Activated naive CD4-positive, alpha-beta T cell treated with anti-CD3 and anti-CD28 coated beads, Interleukin-2, amount 50 U/mL, for 72 hours (primary cell): ENCODE results near the gene SSR1. TPM values are rescaled to one million over a fixed set of nuclear protein-coding genes. Genes with fewer than 3 reads are reported as not detected.
A peak's percentile ranks its signal among the peaks of the same experiment; 100 is the strongest.
"Not testable (repeated sequence)": the region's sequence is repeated elsewhere in the genome, so short reads cannot be mapped to it uniquely, and the experiment has no call there.

Source experiments
- ATAC-seq, 2 donors: fragments of 150-1000 bp; cut with Tn5 transposase; 2 replicates each; pipeline ENCODE4 v1.10.0; 2021; ENCODE audit warnings: mild to moderate bottlenecking in 2 of 2, moderate library complexity in 2 of 2
- DNase-seq, 2 donors: peaks; one replicate each; pipeline ENCODE4 v3.0.0; 2021 to 2022; ENCODE audit warnings: low spot score in 2 of 2
- H3K27ac Mint-ChIP-seq, 2 donors: one replicate each; pipeline ENCODE4 v1.8.0; 2022; ENCODE audit warnings: mild to moderate bottlenecking in 2 of 2, mixed read lengths in 2 of 2
- H3K36me3 Mint-ChIP-seq, 2 donors: one replicate each; pipeline ENCODE4 v1.8.0; 2022; ENCODE audit warnings: mixed read lengths in 2 of 2
- H3K9me3 Mint-ChIP-seq, 2 donors: one replicate each; pipeline ENCODE4 v1.8.0; 2022; ENCODE audit warnings: mixed read lengths in 2 of 2
- total RNA-seq, 2 donors: library from RNA; stranded (reverse); gene quantifications; one replicate each; pipeline ENCODE4 v1.2.3, GENCODE V29; 2022

The SSR1 gene
- 100 to 1,000 TPM; 103 to 122 TPM for total RNA-seq

DNA sequence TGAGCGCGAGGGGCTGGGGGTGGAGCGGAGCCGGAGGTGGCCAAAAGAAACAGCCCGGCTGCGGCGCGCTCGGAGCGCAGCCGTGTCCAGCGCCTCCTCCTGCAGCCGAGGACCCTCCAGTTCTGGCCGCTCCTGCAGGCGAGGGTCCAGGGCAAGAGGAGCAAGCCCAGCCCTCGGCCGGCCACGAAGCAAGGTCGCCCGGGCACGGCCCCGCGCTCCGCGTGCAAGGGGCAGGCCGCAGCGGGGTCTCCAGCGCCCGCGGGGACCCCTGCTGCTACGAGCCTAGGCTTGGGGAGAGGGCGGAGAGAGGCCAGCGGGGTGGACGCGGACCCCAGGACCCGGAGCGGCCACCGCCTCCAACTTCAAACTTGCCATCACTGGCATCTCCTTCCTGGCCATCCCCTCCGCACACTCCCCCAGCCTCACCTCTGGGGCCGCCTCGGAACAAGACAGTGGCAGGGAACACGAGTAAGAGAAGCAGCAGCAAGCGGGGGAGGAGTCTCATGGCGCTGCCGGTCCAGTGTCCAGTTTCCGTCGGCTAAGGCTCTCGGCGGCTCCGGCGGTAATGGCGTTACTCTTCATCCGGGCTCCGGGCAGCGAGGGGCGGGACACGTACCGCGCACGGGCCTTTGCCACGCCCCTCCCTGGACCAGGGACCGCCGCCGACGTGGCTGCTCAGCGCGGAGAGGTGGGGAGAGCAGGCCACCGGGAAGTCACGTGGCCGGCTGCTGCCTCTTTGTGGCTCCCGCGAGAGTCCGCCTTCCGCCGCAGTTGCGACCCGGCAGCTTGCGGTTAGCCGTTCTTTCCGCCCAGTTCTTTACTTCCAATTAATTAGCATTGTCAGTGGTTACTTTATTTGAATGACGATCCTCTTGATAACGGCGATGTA is at the start of gene SSR1:
Gene SSR1 (minus strand): TSS at position 584 of the 889 bp plus-strand sequence. CDS start 79 bp downstream, at position 505.
- peak; percentile 98 to 99 for ATAC-seq
- peak within 1 kb of the TSS; percentile 94 to 99 for H3K27ac Mint-ChIP-seq
- H3K36me3 Mint-ChIP-seq = peaks cover 26 to 42% of the 10 kb centered on the region in 2 donors
- DNase-seq = peak; percentile 94 to 98
- peaks cover 5 to 6% of the 10 kb centered on the region in 2 donors for H3K9me3 Mint-ChIP-seq

DNA sequence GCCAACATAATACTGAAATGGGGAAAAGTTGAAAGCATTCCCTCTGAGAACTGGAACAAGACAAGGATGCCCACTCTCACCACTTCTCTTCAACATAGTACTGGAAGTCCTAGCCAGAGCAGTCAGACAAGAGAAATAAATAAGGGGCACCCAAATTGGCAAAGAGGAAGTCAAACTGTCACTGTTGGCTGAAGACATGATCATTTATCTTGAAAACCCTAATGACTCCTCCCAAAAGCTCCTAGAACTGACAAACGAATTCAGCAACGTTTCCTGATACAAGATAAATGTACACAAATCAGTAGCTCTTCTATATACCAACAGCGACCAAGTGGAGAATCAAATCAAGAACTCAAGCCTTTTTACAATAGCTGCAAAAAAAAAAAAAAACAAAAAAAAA is 38.9 kb upstream of the SSR1 start:
- H3K27ac Mint-ChIP-seq, H3K36me3 Mint-ChIP-seq, ATAC-seq, H3K9me3 Mint-ChIP-seq, DNase-seq: not testable (repeated sequence)

DNA sequence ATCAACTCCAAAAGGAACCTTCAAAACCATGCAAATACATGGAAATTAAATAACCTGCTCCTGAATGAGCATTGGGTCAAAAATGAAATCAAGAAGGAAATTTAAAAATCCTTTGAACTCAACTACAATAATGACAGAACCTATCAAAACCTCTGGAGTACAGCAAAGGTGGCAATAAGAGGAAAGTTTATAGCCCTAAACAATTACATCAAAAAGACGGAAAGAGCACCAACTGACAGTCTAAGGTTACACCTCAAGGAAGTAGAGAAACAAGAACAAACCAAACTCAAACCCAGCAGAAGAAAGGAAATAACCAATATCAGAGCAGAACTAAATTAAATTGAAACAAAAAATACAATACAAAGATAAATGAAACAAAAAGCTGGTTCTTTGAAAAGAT is 37.6 kb upstream of the SSR1 start:
- H3K27ac Mint-ChIP-seq, H3K9me3 Mint-ChIP-seq, H3K36me3 Mint-ChIP-seq, ATAC-seq, DNase-seq: not testable (repeated sequence)

DNA sequence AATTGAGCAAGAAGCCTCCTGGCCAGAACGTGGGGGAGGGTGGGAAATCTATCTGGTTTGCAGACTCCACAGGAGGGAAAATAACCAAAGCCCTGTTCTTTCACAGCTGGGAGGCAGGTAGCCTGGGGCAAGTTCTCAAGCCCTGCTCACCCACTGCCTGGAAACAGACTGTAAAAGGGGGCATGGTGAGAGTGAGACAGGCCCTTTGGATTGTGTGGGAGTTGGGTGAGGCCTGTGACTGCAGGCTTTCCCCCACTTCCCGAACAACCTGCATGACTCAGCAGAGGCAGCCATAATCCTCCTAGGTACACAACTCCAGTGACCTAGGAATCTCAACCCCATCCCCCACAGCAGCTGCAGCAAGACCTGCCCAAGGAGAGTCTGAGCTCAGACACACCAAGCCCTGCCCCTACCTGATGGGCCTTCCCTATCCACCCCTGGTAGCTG is 34.6 kb upstream of the SSR1 start:
- not testable (repeated sequence) for H3K36me3 Mint-ChIP-seq

DNA sequence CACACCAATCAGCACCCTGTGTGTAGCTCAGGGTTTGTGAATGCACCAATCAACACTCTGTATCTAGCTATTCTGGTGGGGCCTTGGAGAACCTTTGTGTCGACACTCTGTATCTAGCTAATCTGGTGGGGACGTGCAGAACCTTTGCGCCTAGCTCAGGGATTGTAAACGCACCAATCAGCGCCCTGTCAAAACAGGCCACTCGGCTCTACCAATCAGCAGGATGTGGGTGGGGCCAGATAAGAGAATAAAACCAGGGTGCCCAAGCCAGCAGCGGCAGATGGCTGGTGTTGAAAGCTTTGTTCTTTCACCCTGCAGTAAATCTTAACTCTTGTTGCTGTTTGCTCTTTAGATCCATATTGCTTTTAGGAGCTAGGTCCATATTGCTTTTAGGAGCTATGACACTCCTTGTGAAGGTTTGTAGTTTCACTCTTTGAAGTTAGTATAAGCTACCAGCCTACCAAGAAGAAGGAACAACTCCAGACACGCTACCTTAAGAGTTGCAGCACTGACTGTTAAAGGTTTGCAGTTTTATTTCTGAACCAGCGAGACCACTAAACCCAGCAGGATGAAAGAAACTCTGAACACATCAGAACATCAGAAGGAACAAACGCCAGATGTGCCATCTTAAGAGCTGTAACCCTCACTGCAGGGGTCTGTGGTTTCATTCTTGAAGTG is 31.9 kb upstream of the SSR1 start:
- H3K27ac Mint-ChIP-seq, DNase-seq, H3K36me3 Mint-ChIP-seq, H3K9me3 Mint-ChIP-seq: not testable (repeated sequence)
- ATAC-seq = peak in 1 of 2 donors; percentile 31

More for the DNA sequence above, 34.6 kb upstream of the SSR1 start:
- ATAC-seq, H3K27ac Mint-ChIP-seq, H3K9me3 Mint-ChIP-seq, DNase-seq: not testable (repeated sequence)

DNA sequence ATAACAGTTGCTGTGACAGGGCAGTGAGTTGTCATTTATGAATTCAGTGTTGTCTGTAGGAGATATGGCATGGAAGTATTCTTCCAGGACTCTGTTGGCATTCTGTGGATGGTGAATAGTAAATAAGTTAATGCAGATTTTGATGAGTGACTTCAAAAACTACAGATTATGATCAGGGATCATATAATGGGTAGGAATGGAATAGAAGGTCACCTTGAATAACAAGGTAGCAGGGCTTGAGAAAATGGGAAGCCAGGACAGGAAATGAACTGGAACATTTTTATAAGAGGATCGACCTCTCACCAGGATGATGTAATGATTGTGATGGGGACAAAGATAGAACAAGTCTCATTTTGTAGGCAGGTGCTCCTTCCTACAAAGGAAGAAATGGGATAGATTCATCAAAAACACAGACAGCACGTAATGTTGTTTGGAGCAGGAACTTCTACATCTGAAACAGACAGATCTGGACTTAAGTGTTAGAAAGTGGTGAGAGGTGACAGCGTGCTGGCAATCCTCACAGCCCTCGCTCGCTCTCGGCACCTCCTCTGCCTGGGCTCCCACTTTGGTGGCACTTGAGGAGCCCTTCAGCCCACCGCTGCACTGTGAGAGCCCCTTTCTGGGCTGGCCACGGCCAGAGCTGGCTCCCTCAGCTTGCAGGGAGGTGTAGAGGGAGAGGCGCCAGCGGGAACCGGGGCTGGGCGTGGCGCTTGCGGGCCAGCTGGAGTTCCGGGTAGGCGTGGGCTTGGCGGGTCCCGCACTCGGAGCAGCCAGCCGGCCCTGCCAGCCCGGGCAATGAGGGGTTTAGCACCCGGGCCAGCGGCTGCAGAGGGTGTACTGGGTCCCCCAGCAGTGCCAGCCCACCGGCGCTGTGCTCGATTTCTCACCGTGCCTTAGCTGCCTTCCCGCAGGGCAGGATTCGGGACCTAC is 30.8 kb upstream of the SSR1 start:
- no peaks in the 10 kb centered on the region for H3K9me3 Mint-ChIP-seq
- H3K36me3 Mint-ChIP-seq = no peaks in the 10 kb centered on the region
- ATAC-seq = no peak
- DNase-seq = no peak
- H3K27ac Mint-ChIP-seq = no peak overlapping the region

DNA sequence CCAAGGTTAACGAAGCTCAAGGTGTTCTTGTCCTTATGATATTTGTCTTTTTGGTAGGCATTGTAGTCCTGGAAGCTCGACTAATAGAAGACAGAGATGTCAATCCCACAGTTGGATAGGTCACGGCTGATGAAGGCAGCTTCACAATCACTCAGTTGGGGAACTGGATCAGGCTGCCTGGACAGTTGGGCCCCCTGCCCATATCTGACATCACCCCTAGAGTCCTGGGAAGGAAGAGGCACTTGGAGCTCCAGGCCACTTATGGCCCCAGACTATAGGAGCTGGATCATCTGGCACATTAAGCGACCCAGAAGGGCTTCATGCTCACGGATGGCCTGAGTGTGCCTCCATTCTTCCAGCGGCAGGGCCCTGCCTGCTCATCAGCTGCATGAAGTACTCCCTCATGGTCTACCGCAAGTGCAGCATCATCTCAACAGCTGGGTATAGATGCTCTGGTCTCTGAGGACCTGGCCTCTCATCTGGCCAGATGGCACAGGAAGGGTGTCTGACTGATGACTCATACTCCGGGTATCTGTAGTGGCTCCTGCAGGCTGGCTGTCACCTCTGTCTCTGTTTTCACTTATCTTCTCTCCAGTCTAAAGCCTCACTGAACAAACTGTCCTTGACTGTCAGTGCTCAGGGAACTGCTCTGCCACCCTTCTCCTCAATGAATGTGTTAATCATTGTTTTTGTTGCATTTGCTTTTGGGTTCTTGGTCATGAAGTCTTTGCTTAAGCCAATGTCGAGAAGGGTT is 29.2 kb upstream of the SSR1 start:
- DNase-seq = no peak
- peak; percentile 41 to 59 for ATAC-seq
- no peaks in the 10 kb centered on the region for H3K36me3 Mint-ChIP-seq
- no peaks in the 10 kb centered on the region for H3K9me3 Mint-ChIP-seq
- H3K27ac Mint-ChIP-seq = no peak overlapping the region

DNA sequence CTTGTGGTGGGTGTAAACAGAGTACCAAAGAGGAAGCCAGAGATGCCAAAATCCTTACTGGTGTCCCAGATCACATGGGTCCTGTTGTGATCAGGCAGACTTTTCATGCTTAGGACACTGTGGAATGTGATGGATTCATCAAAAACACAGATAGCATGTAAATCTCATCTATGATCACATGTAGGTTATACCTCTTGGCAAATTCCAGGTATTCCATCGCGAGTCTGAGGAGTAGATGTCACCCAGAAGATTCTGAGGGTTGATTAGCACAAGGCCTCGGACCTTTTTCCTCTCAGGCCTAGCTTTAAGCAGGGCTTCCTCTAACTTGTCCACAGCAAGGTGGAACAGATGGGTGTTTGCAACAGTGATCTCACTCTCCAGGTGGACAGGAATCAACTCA is 28.3 kb upstream of the SSR1 start:
- H3K9me3 Mint-ChIP-seq = no peaks in the 10 kb centered on the region
- no peak overlapping the region for H3K27ac Mint-ChIP-seq
- H3K36me3 Mint-ChIP-seq = no peaks in the 10 kb centered on the region
- DNase-seq (no peak), ATAC-seq (no peak)

DNA sequence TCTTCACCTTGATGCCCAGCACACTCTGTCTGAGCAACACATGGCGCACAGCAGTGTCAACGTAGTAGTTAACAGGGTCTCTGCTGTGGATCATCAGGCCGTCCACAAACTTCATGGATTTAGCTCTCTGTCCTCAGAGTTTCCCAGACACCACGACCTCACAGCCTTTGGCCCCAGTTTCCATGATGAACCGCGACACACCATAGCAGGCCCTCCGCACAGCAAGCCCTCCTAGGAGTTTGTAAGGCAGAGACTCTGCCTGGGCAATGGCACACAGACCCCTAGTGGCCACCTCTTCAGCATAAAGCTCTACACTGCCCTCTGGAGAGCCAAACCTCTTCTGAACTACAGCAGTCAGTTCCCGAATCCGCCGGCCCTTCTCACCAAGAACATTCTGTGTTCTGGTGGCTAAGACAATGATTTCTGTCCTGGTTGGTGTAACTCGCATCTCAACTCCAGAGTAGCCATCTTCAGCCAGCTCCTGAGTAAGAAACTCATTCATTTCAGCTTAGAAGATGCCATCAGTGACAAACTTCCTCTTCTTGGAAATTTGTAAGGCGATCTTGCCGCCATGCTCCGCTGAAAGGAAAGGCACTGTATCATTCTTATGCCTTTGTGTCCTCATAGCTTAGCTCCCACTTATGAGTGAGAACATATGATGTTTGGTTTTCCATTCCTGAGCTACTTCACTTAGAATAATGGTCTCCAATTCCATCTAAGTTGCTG is 26.2 kb upstream of the SSR1 start:
- peak in 1 of 2 donors; percentile 30 for ATAC-seq
- not testable (repeated sequence) for H3K36me3 Mint-ChIP-seq, DNase-seq, H3K27ac Mint-ChIP-seq, H3K9me3 Mint-ChIP-seq

DNA sequence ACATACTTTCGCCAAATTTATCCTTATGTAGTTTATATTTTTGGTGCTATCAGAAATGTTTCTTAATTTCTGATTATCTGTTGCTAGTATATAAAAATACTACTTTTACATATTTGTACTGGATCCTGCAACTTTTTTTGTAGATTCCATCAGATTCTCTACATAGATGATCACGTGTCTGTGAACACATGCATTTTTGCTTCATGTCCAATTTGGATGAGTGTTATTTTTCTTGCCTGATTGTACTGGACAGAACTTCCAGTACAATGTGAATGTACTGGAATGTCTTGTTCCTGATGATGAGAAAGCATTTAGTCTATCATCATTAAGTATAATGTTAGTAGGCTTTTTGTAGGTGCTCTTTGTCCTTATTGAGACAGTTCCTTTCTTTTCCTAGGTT is 25.0 kb upstream of the SSR1 start:
- ATAC-seq (no peak), DNase-seq (no peak)
- H3K9me3 Mint-ChIP-seq = peaks cover 0 to 6% of the 10 kb centered on the region in 2 donors
- H3K36me3 Mint-ChIP-seq = peaks cover 0 to 6% of the 10 kb centered on the region in 2 donors
- no peak overlapping the region for H3K27ac Mint-ChIP-seq

DNA sequence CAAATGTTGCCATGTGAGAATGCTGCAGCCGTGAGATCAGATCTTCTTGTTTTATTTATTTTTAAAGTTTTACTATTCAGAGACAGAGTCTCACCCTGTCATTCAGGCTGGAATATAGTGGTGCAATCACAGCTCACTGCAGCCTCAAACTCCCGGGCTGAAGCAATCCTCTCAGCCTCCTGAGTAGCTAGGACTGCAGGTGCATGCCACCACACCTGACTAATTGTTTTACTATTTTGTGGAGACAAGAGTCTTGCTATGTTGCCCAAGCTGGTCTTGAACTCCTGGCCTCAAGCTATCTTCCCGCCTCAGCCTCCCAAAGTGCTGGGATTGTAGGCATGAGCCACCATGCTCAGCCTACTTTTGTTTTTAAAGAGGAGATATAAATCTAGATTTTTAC is 22.5 kb upstream of the SSR1 start:
- DNase-seq (no peak), ATAC-seq (no peak)
- Mint-ChIP-seq H3K27ac (no peak overlapping the region), H3K36me3 (peaks cover 0 to 6% of the 10 kb centered on the region in 2 donors), H3K9me3 (peaks cover 0 to 6% of the 10 kb centered on the region in 2 donors)

DNA sequence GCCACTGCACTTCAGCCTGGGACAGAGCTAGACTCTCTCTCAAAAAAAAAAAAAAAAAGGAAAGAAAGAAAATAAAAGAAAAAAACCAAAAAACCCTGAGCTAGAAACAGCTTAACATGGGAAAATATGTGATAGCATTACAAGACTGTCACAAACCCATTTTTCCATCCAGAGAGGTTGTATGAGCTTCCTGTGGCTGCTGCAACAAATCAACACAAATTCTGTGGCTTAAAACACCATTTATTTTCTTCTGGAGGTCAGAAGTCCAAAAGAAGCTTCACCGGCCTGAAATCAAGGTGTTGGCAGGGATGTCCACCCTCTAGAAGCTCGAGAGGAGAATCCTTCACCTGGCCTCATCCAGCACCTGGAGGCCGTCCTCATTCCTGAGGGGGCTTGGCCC is 21.7 kb upstream of the SSR1 start:
- ATAC-seq (no peak), DNase-seq (no peak)
- H3K27ac Mint-ChIP-seq = no peak overlapping the region
- peaks cover 0 to 6% of the 10 kb centered on the region in 2 donors for H3K9me3 Mint-ChIP-seq
- peaks cover 0 to 6% of the 10 kb centered on the region in 2 donors for H3K36me3 Mint-ChIP-seq

DNA sequence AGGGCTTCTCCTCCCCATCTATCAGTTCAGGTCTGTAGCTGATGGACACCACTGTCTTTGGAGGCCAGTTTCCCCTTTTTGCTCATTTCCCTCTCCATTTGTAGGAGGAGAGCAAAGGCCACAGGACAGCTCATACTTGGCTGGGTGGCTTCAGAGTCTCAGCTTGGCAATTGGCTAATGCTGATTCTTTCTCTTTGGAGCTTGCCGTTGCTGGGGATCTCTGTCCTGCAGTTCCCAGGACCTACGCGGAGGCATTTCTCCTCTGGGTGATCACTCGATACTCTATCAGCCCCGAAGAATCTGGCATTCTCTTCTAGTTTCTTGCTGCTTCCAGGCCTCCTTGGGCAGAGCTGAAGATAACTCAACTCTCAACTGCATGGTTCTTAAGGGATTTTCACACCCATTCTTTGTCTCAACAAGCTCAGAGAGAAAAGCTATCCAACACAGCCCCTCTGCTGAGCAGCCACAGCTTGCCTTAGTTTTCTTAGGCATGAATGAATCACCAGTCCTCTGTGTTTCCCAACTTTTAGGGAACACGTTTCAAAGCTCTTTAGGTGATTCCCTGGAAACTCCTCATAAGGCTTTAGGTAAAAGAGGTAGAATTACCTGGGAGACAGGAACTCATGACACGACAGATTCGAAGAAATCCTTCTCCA is 19.2 kb upstream of the SSR1 start:
- ATAC-seq (no peak), DNase-seq (no peak)
- Mint-ChIP-seq H3K9me3 (peaks cover 0 to 6% of the 10 kb centered on the region in 2 donors), H3K27ac (no peak overlapping the region), H3K36me3 (peaks cover 0 to 6% of the 10 kb centered on the region in 2 donors)

DNA sequence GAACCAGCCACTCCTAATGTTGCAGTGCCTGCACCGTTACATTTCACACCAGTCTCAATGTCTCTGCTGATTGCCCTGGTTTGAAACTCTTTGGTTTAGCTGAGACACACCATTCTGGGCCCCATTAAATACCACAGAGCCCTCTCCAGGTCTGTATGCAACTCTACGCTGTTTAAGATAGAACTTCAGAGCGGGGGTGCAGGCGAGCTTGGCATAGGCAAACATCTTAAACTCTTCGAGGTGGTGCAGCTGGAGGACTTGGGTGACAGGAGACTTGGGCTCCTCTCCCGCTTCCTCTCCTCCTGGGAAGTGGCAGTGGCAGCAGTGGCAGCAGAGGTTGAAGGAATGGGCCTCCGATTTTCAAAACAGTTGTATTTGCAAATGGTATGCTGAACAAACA is 18.5 kb upstream of the SSR1 start:
- DNase-seq (no peak), ATAC-seq (no peak)
- peaks cover 0 to 6% of the 10 kb centered on the region in 2 donors for H3K36me3 Mint-ChIP-seq
- H3K27ac Mint-ChIP-seq = no peak overlapping the region
- peaks cover 0 to 6% of the 10 kb centered on the region in 2 donors for H3K9me3 Mint-ChIP-seq

DNA sequence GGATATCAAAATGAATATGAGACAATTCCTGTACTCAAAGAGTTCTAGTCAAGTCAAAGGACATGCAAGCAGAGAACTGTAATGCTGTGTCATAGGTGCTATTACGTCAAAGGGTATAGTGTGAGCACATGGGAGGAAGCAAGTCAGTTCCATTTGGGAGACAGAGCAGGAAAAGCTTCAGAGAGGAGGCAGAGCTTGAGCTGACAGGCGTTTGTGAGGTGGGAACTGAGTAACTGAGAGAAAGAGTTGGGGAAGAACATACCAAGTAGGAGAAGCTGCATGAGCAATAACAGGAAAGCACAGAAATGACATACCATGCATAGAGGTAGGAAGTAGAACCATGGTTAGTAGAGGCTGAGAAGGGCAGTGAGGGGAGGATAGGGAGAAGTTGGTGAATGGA is 15.2 kb upstream of the SSR1 start:
- H3K36me3 Mint-ChIP-seq = no peaks in the 10 kb centered on the region
- H3K27ac Mint-ChIP-seq = no peak overlapping the region
- peaks cover 0 to 3% of the 10 kb centered on the region in 2 donors for H3K9me3 Mint-ChIP-seq
- ATAC-seq = peak in 1 of 2 donors; percentile 70
- DNase-seq = no peak
